ENCODE data around the gene MARCHF5.

- TF ChIP-seq POLR2A (IDR thresholded peaks at IDR 0.05) (no peak), CTCF (IDR thresholded peaks at IDR 0.05) (no peak)
These were observed 96.4 kb downstream of the MARCHF5 start for GRCh38 chr10:92387289-92387940.

Measured in adrenal gland (tissue), 5 donors.